HG02759 (cell line): ENCODE results near the gene PIK3CA.
"Not testable (repeated sequence)": the region's sequence is repeated elsewhere in the genome, so short reads cannot be mapped to it uniquely, and the experiment has no call there.

Experiments
- ATAC-seq: cut with Tn5 transposase; IDR thresholded peaks from one replicate; pipeline ENCODE4 v1.9.1; 2021; ENCODE audit warnings: mild to moderate bottlenecking, moderate library complexity; ENCODE audit not compliant: unreplicated experiment

The PIK3CA gene

GRCh38 chr3:179147873-179148615 lies at the start of gene PIK3CA:
Gene PIK3CA (plus strand): TSS chr3:179148357. CDS start chr3:179198826, 50,469 bp downstream.
- peak; percentile 74 for ATAC-seq

- ATAC-seq = no peak
Observed at GRCh38 chr3:179098388-179099077, 49.6 kb upstream of the PIK3CA start.

DNA sequence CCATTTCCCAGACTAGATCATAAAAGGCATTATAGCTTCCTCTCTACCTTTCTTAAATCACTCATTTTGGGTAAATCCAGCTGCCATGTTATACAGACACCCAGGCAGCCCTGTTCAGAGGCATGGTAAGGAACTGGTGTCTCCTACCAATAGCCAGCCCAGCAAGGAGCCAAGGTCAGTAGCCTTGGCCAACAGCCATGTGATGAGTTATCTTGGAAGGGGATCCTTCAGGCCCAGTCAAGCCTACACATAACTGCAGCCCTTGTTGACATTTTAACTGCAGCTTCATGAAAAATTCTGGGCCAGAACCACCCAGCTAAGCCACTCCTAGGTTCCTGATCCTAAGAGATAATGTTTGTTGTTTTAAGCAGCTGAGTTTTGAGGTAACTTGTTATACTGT lies 47.5 kb upstream of the PIK3CA start:
- no peak for ATAC-seq

DNA sequence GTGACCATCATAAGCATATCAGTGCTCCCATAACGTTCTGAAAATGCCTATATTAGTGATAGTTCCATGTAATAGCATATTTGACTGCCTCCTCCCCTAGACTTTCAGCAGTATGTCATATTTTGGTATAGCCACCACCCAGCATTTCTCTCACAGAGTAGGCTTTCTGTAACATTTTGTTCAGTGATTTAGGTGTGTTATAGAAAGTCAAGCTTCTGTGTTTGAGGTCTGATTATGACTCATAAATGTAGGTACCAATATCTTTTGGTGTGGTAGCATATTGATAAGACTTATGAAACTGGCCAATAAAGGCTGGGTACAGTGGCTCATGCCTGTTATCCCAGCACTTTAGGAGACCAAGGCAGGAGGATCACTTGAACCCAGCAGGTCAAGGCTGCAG lies 42.3 kb upstream of the PIK3CA start:
- no peak for ATAC-seq

GRCh38 chr3:179107617-179108016 lies 40.5 kb upstream of the PIK3CA start:
- no peak for ATAC-seq

DNA sequence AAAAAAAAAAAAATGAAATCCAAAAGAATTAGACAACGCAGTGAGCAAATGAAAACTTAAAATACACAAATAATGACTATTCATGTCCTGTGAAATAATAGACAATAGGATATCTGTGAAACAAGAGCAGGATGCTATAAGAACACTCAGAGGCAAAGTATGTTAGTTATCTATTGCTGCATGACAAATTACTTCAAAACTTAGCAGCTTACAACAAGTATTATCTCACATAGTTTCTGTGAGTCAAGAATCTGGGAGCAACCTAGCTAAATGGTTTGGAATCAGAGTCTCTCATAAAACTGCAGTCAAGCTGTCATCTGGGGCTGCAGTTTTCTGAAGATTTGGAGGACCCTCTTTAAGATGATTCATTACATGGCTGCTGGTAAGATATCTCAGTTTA lies 40.1 kb upstream of the PIK3CA start:
- no peak for ATAC-seq

GRCh38 chr3:179113903-179114302 lies 34.3 kb upstream of the PIK3CA start:
- ATAC-seq = no peak

- ATAC-seq = not testable (repeated sequence)
Observed at GRCh38 chr3:179115444-179115843, 32.7 kb upstream of the PIK3CA start.

DNA sequence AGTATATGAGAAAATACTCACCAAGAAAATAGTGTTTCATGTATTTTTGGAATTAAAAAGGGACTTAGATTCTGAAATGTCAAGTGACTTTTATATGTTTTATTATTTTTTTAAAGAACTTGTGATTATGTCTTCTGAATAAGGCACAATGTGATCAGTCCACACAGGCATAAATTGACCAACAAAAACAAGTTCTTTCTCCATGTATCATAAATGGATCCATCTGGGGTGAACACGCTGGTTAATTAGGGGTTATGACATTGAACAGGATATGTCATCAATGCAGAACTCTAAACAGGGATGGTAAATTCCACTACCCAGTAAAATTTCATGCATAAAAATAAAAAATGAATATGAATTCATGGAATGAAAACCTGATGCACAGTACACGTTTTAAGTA lies 31.3 kb upstream of the PIK3CA start:
- ATAC-seq = no peak

DNA sequence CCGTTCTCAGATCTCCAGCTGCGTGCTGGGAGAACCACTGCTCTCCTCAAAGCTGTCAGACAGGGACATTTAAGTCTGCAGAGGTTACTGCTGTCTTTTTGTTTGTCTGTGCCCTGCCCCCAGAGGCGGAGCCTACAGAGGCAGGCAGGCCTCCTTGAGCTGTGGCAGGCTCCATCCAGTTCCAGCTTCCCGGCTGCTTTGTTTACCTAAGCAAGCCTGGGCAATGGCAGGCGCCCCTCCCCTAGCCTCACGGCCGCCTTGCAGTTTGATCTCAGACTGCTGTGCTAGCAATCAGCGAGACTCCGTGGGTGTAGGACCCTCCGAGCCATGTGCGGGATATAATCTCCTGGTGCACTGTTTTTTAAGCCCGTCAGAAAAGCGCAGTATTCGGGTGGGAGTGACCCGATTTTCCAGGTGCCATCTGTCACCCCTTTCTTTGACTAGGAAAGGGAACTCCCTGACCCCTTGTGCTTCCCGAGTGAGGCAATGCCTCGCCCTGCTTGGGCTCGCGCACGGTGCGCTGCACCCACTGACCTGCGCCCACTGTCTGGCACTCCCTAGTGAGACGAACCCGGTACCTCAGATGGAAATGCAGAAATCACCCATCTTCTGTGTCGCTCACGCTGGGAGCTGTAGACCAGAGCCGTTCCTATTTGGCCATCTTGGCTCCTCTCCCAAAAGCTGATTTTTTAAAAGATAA lies 15.8 kb upstream of the PIK3CA start:
- ATAC-seq = not testable (repeated sequence)

DNA sequence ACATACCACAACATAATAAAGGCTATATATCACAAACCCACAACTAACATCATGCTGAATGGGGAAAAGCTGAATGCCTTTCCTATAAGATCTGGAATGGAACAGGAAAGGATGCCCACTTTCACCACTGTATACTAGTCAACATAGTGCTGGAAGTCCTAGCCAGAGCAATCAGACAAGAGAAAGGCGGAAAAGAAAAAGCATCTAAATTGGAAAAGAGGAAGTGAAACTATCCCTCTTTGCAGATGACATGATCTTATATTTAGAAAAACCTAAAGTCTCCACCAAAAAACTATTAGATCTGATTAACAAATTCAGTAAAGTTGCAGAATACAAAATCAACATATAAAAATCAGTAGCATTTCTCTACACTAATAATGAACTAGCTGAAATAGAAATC lies 14.6 kb upstream of the PIK3CA start:
- no peak for ATAC-seq

- ATAC-seq = no peak
Observed at GRCh38 chr3:179136195-179136594, 12.0 kb upstream of the PIK3CA start.

GRCh38 chr3:179141890-179142289 lies 6.3 kb upstream of the PIK3CA start:
- no peak for ATAC-seq

DNA sequence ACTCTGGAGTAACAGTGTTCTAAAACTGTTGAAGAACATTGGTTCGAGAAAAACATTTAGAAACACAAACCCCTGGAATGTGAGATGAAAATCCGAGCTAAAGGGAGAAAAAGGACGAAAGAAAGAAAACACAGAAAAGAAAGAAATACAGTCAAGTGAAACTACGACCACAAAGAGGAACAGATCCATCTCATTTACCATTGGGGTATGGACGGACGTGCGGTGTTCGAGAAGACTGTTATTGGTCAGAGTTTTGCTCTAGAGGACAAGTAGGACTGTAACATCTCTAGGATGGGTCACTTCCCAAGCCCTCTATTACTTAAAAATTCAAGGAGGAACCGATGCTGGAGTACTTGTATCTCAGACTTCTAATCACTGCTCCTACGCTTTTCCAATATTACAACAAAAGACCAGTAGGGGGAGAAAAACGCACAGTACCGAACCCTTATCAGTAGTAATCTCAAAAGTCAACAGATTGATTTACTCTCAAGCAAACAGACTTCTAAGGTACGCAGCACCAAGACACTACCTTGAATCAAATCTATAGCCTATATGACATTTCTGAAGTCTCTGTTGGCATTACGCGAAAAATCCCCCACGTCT lies 1.1 kb upstream of the PIK3CA start:
- ATAC-seq = peak; percentile 20

DNA sequence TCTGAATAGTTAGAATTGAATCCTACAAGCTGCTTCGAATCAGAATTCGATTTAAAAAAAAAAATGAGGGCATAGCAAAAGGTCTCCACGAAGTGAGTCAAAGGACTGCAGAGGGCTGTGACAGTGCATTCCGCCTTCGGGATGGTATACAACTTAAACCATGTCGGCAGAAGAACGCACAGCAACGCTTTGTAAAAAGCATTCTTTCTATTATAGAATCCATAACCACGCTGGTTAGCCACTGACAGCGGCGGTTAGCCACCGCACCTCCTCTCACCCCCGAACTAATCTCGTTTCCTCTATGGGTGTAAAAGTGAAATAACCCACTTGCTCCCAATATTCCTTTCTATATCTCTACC lies 664 bp upstream of the PIK3CA start:
- peak; percentile 35 for ATAC-seq

GRCh38 chr3:179148616-179149405 lies 654 bp downstream of the PIK3CA start:
- peak; percentile 29 for ATAC-seq

DNA sequence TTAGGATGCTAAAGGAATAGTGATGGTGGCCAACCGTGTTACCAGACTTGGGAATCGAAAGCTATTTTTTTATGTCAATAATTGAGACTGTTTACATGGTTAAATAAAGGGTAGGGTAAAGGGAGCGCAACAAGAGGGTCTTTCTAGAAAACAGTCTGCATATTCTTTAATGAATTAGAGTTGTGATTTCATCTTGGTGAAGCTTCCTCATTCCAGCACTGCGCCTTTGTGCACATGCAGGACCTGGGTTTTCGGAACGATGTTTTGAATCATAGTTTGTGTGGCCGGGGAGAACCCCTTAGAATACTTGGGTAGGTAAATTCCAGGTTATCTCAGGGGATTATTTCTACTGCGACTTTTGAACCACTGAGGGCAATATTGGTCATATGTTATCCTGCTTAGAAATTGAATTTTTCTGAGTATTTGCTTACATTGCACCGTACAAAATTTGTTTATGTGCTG lies 1.3 kb downstream of the PIK3CA start:
- peak; percentile 32 for ATAC-seq

DNA sequence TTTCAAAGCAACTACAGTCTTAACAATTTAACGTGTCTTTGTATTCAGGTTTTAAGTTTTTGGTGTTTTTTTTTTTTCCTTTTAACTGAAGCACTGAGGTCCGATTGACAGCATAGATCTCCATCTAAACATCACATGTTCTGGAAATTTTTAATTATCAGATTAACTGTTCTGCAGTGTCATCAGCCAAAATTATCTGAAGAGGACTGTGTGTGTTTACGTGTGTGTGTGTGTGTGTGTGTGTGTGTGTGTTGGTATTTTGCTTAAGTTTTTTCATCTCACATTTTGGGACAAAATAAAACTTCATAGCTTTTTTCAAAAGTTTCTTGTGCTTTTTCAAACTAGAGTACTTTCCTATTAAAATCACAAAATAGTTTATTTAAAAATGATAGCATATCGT lies 1.8 kb downstream of the PIK3CA start:
- no peak for ATAC-seq

DNA sequence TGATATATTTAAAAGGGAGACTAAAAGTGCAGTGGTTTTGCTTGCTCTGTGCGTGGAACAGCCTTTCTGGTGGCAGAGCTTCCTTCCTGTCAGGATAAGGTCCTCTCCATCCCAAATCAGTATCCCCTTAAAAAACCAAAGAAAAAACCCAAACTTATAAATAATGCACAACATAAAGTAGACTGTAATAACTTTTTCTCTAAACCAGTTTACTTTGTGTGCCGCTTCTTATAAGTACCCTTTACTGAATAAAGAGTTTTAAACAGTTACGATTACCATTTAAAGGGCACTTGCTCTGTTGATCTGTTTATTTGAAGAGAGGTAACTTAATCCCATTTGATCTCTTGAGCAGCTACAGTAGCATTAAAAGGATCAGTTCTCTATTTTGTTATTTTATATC lies 2.5 kb downstream of the PIK3CA start:
- no peak for ATAC-seq

GRCh38 chr3:179151474-179151873 lies 3.3 kb downstream of the PIK3CA start:
- ATAC-seq = no peak

DNA sequence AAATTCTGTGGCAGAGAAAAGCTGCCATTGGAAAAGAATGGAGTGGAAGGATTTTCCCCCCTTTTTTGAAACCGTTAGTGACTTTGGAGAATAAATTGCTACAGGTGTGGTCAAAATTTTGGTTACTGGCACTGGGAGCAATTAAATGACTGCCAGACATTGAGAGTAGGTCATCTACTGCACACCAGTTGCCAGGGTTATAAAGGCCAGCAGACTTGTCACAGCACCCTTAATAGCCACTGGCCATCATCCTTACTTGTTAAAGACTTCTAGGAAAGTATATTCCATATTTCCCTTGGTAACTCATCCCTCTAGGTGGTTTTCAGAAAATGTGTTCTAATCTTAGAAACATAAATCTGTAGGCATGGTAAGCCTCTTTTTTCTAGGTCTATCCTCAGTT lies 8.0 kb downstream of the PIK3CA start:
- no peak for ATAC-seq
